ENCODE data around the gene NTSR1.

- TF ChIP-seq CTCF (conservative IDR thresholded peaks at IDR 0.05) (no peak), ZFX (IDR thresholded peaks at IDR 0.05) (no peak)
Observed at GRCh38 chr20:62778601-62779416, 70.2 kb downstream of the NTSR1 start.

Measured in C4-2B (cell line).